ENCODE results near the gene TANGO6.

DNA sequence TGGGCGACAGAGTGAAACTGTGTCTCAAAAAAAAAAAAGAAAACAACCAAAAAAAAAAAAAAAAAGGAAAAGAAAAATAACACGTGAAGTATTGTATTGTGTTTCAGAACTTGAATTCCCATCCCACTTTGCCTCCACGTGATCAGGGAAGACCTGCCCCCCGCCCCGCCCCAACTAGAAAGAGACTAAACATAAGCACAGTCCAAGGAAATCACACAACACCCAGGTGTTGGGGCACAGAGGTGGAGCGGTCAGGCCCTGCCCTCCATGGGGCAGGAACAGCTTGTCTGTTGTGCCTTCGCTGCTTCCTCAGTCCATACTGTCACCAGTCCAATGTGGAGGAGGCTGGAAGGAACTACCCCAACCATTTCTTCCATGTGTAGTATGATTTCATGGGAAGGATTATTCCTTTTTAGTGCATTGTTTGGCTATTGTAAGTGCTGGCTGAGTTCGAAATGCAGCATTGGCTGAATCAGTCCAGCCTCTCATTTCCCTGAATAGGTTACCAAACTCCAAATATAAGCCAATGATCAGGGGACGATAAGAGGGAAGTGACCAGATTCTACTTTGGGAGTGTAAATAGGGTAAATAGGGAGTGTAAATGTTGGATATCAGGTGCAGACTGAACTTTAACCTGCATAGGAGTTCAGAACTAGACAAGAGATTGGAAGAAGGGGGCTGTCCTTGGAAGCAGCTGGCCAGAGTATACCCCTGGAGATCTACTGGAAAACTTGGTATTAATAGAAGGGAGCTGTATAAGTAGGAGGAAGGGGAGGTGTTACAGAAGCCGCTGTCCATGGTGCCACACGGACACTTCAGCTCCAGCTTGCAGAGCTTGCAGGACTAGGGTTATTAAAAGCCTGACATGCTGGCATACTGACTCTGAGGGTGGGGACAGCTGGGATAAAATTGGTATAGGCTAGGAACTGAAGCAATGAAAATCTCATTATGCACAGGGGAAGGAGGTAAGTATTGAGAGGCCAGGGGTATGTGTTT, 50.7 kb downstream of the TANGO6 start:
- no peak for TF ChIP-seq POLR2AphosphoS2 (IDR thresholded peaks at IDR 0.05; ENCODE audit: low read depth, low read length)
- TF ChIP-seq MTA2 (IDR thresholded peaks at IDR 0.05; ENCODE audit: low read depth) = no peak
- no peak for TF ChIP-seq SREBF2 (IDR thresholded peaks at IDR 0.05; ENCODE audit: low read length)
- TF ChIP-seq, protein P1, sequence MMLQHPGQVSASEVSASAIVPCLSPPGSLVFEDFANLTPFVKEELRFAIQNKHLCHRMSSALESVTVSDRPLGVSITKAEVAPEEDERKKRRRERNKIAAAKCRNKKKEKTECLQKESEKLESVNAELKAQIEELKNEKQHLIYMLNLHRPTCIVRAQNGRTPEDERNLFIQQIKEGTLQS (IDR thresholded peaks at IDR 0.05; ENCODE audit: borderline replicate concordance, extremely low read depth, low read depth, low read length) = no peak
- TF ChIP-seq SMAD1 (IDR thresholded peaks at IDR 0.05; ENCODE audit: low read depth, partially characterized antibody) = no peak
- TF ChIP-seq TARDBP (IDR thresholded peaks at IDR 0.05; ENCODE audit: borderline replicate concordance) = no peak
